IMR-90 (cell line): ENCODE measurements around the gene POLRMT. TPM values are rescaled to one million over a fixed set of nuclear protein-coding genes. Genes with fewer than 3 reads are reported as not detected.
A peak's percentile ranks its signal among the peaks of the same experiment; 100 is the strongest.
"Not testable (repeated sequence)": the region's sequence is repeated elsewhere in the genome, so short reads cannot be mapped to it uniquely, and the experiment has no call there.

Experiments used
- ATAC-seq: fragments of 200-7000 bp; cut with Tn5 transposase; 2 replicates; pipeline ENCODE4 v1.9.1; 2020; ENCODE audit warnings: low read depth, mild to moderate bottlenecking, moderate library complexity
- BruUV-seq: library from RNA; stranded (reverse); fragments of 400-500 nt; replicated peaks from 2 replicates; lab custom pipeline; 2021; lab: Mats Ljungman, UMichigan
- CTCF ChIA-PET: fragments of 300-600 bp; formaldehyde crosslinking; extraction: SDS; loops from one replicate; lab custom pipeline; 2021; ENCODE audit warnings: antibody characterized with exemption; lab: Yijun Ruan, JAX
- POLR2A ChIA-PET: fragments of 300-600 bp; sonication (Branson Sonifier 250); formaldehyde crosslinking; loops from one replicate; lab custom pipeline; 2022; ENCODE audit warnings: antibody characterized with exemption; ENCODE audit not compliant: unreplicated experiment; lab: Charles Lee
- DNase-seq: peaks from one replicate; pipeline ENCODE4 v3.0.0; 2013
- H2AFZ ChIP-seq: replicated peaks from 2 replicates; pipeline ENCODE3; 2013; ENCODE audit warnings: low read length, mild to moderate bottlenecking; ENCODE audit not compliant: poor library complexity
- H2AK5ac ChIP-seq: 2 replicates; pipeline ENCODE4 v1.6.1; 2013; ENCODE audit warnings: low read depth, low read length, inconsistent platforms
- H2AK9ac ChIP-seq: replicated peaks from 2 replicates; pipeline ENCODE3; 2013; ENCODE audit warnings: mild to moderate bottlenecking, low read depth, low read length, moderate library complexity; ENCODE audit not compliant: poor library complexity
- H2BK120ac ChIP-seq: 2 replicates; pipeline ENCODE4 v1.6.1; 2013; ENCODE audit warnings: low read depth, low read length, inconsistent platforms
- H2BK15ac ChIP-seq: 3 replicates; pipeline ENCODE4 v1.6.1; 2013; ENCODE audit warnings: low read depth, low read length, inconsistent platforms
- H2BK20ac ChIP-seq: 2 replicates; pipeline ENCODE4 v1.6.1; 2013; ENCODE audit warnings: low read depth, mild to moderate bottlenecking, inconsistent platforms, low read length, moderate library complexity
- H2BK5ac ChIP-seq: 2 replicates; pipeline ENCODE4 v1.6.1; 2013; ENCODE audit warnings: mild to moderate bottlenecking, low read depth, low read length, inconsistent platforms; ENCODE audit not compliant: poor library complexity, severe bottlenecking
- H3K14ac ChIP-seq: replicated peaks from 2 replicates; pipeline ENCODE4 v1.6.1; 2013; ENCODE audit warnings: low read depth, low read length, inconsistent platforms
- H3K18ac ChIP-seq: 2 replicates; pipeline ENCODE4 v1.6.1; 2013; ENCODE audit warnings: low read depth, low read length, control low read depth
- H3K23ac ChIP-seq: 2 replicates; pipeline ENCODE4 v1.6.1; 2013; ENCODE audit warnings: low read depth, low read length, inconsistent platforms
- H3K27ac ChIP-seq: 2 replicates; pipeline ENCODE4 v1.5.1; 2013; ENCODE audit warnings: mild to moderate bottlenecking, control low read depth, low read length; ENCODE audit not compliant: insufficient read depth
- H3K27me3 ChIP-seq: 2 replicates; pipeline ENCODE4 v1.6.1; 2013; ENCODE audit warnings: low read length; ENCODE audit not compliant: control insufficient read depth, insufficient read depth
- H3K36me3 ChIP-seq: 2 replicates; pipeline ENCODE4 v1.6.1; 2013; ENCODE audit warnings: low read length, mixed read lengths; ENCODE audit not compliant: control insufficient read depth, insufficient read depth
- H3K4ac ChIP-seq: 2 replicates; pipeline ENCODE4 v1.6.1; 2013; ENCODE audit warnings: low read depth, low read length, inconsistent platforms
- H3K4me1 ChIP-seq: 2 replicates; pipeline ENCODE4 v1.6.1; 2013; ENCODE audit warnings: low read length, mixed read lengths; ENCODE audit not compliant: control insufficient read depth, insufficient read depth
- H3K4me2 ChIP-seq: 2 replicates; pipeline ENCODE4 v1.6.1; 2013; ENCODE audit warnings: low read depth, mild to moderate bottlenecking, control low read depth, low read length, moderate library complexity
- H3K4me3 ChIP-seq: 2 replicates; pipeline ENCODE4 v1.5.1; 2013; ENCODE audit warnings: low read depth, mild to moderate bottlenecking, control low read depth, low read length, moderate library complexity; ENCODE audit not compliant: insufficient read depth
- H3K56ac ChIP-seq: 2 replicates; pipeline ENCODE4 v1.6.1; 2013; ENCODE audit warnings: low read length, inconsistent platforms; ENCODE audit not compliant: insufficient read depth; ENCODE audit errors: extremely low read depth
- H3K79me1 ChIP-seq, 2 experiments: 2 replicates each; pipeline ENCODE4 v1.6.1; 2013; ENCODE audit warnings: low read length in 2 of 2, inconsistent platforms in 1 of 2, low read depth in 1 of 2
- H3K9ac ChIP-seq: 2 replicates; pipeline ENCODE4 v1.6.1; 2013; ENCODE audit warnings: low read depth, low read length, control low read depth
- H3K9me1 ChIP-seq: 2 replicates; pipeline ENCODE4 v1.6.1; 2013; ENCODE audit warnings: low read length, inconsistent platforms; ENCODE audit not compliant: insufficient read depth
- H3K9me3 ChIP-seq: 2 replicates; pipeline ENCODE4 v1.6.1; 2013; ENCODE audit warnings: low read length; ENCODE audit not compliant: control insufficient read depth, insufficient read depth
- H4K20me1 ChIP-seq: 2 replicates; pipeline ENCODE4 v1.6.1; 2013; ENCODE audit warnings: low read length, inconsistent platforms; ENCODE audit not compliant: insufficient read depth
- H4K5ac ChIP-seq: 2 replicates; pipeline ENCODE4 v1.6.1; 2013; ENCODE audit warnings: mild to moderate bottlenecking, low read depth, low read length, control low read depth
- H4K8ac ChIP-seq, 2 experiments: 2 replicates each; pipeline ENCODE4 v1.6.1; 2013; ENCODE audit warnings: low read depth in 2 of 2, low read length in 2 of 2, control low read depth in 1 of 2, inconsistent platforms in 1 of 2
- H4K91ac ChIP-seq: 2 replicates; pipeline ENCODE4 v1.6.1; 2013; ENCODE audit warnings: low read depth, low read length, inconsistent platforms; ENCODE audit not compliant: insufficient read depth
- WGBS, 2 experiments: methylation state at CpG; one replicate each; pipeline versions ENCODE4 v1.1.5 to v1.1.7; 2013; ENCODE audit warnings: missing lambda C conversion rate in 2 of 2; ENCODE audit not compliant: insufficient read length in 1 of 2; ENCODE audit errors: extremely low coverage in 2 of 2; 5-methylcytosine and 5-hydroxymethylcytosine counted together
- dilution Hi-C: fragments of 300-500 bp; cut with HindIII; formaldehyde crosslinking; loops from one replicate; pipeline ENCODE4 v1.14.3; 2018; ENCODE audit warnings: low sequenced_read_pairs; ENCODE audit not compliant: unreplicated experiment
- in situ Hi-C: fragments of 300-500 bp; cut with MboI; formaldehyde crosslinking; loops from 3 replicates; pipeline ENCODE4 v1.14.3; 2019; ENCODE audit warnings: low sequenced_read_pairs, inconsistent platforms, mixed read lengths
- intact Hi-C: fragments of 100-400 bp; cut with micrococcal nuclease; formaldehyde crosslinking; loops from 2 replicates; pipeline ENCODE4 v1.10.0; 2022
- polyA plus RNA-seq, 3 experiments: library from polyadenylated mRNA; depleted of rRNA; stranded (reverse); fragments of >200 nt; gene quantifications; 2 replicates each; pipeline ENCODE4 v1.2.3, GENCODE V29; 2012; ENCODE audit warnings: low replicate concordance in 1 of 3
- total RNA-seq: library from RNA; depleted of rRNA; stranded (reverse); fragments of >200 nt; gene quantifications from 2 replicates; pipeline ENCODE4 v1.2.3, GENCODE V29; 2012

The POLRMT gene
- total and polyA plus RNA-seq, 2 of the 4 experiments (the other 2 are of a cell fraction): 9.9 to 29.6 TPM

DNA sequence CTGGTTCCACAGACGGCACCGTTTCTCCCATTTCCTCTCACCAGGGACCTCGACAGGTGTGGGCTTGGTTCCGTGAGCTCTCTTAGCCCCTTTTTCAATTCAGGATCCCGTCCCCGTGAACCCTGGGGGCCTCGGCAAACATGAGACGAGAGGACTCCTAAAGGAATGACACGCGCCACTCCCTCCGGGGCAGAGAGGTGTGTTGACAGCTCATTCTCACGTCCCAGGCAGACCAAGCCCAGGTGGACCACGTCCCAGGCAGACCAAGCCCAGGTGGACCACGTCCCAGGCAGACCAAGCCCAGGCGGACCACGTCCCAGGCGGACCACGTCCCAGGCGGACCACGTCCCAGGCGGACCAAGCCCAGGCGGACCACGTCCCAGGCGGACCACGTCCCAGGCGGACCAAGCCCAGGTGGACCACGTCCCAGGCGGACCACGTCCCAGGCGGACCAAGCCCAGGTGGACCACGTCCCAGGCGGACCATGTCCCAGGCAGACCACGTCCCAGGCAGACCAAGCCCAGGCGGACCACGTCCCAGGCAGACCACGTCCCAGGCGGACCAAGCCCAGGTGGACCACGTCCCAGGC is 33.7 kb upstream of the POLRMT start:
- H2AFZ ChIP-seq, H3K27ac ChIP-seq, H3K4me1 ChIP-seq, H4K5ac ChIP-seq, H3K23ac ChIP-seq, H3K9ac ChIP-seq, H3K4ac ChIP-seq, H2BK5ac ChIP-seq, H4K91ac ChIP-seq, H2BK120ac ChIP-seq, dilution Hi-C loops, CTCF ChIA-PET, BruUV-seq, H3K56ac ChIP-seq, H3K9me3 ChIP-seq, DNase-seq, H3K4me2 ChIP-seq, H3K4me3 ChIP-seq, H4K20me1 ChIP-seq, H2BK15ac ChIP-seq, ATAC-seq, H3K36me3 ChIP-seq, H3K9me1 ChIP-seq, H2BK20ac ChIP-seq, H3K18ac ChIP-seq, H4K8ac ChIP-seq, H3K14ac ChIP-seq, H3K27me3 ChIP-seq: not testable (repeated sequence)
- in situ Hi-C loops: loop anchor here (5.0 kb wide), 1 partner anchor 65 kb away; no protein-coding TSS in a partner anchor
- intact Hi-C loops: loop anchor here (10.0 kb wide), 1 partner anchor 198 kb away; no protein-coding TSS in a partner anchor
- Histone ChIP-seq H3K79me1 (peaks cover 0 to 11% of the 10 kb centered on the region in 2 experiments; a peak in 1 of 4 replicates), H2AK5ac (0 out of 2 replicates have a peak overlapping the region, but pooled peaks have one; percentile 16), H2AK9ac (peak overlapping the region; percentile 55)
- POLR2A ChIA-PET: interaction anchor here (0.6 kb wide), 1 partner anchor 86 kb away, joined by 6 read pairs; no protein-coding TSS in a partner anchor
- 82% methylated on average over 12 of the region's 38 CpGs; no CpG with 5 or more reads in 1 of the 2 experiments for WGBS, 2 experiments
